SK-N-SH (cell line): ENCODE measurements around the gene TUBGCP6. TPM values are rescaled to one million over a fixed set of nuclear protein-coding genes. Genes with fewer than 3 reads are reported as not detected.

ENCODE experiments used
- CTCF ChIA-PET: fragments of 300-600, 350-600 bp; formaldehyde crosslinking; extraction: SDS; loops from one replicate; lab custom pipeline; 2021; lab: Yijun Ruan, JAX
- POLR2A ChIA-PET: fragments of 350-600 bp; sonication (Branson Sonifier 250); formaldehyde crosslinking; extraction: SDS; loops from one replicate; lab custom pipeline; 2020; ENCODE audit warnings: antibody characterized with exemption, inconsistent platforms; lab: Yijun Ruan, JAX
- DNase-seq: peaks from one replicate; pipeline ENCODE4 v3.0.0; 2012
- H2AFZ ChIP-seq: fragments of 200-600 bp; sonication (generic); 2 replicates; pipeline ENCODE4 v1.8.1; 2016; ENCODE audit warnings: antibody characterized with exemption, mild to moderate bottlenecking, low read depth
- H3F3A ChIP-seq: fragments of 200-600 bp; sonication (generic); replicated peaks from 2 replicates; pipeline ENCODE3; 2016; ENCODE audit warnings: antibody characterized with exemption, mild to moderate bottlenecking; ENCODE audit not compliant: insufficient read depth
- H3K27ac ChIP-seq, 2 experiments: fragments of 200-500 bp in 1 of 2; fragments of 200-600 bp in 1 of 2; sonication (Bioruptor generic) in 1 of 2; sonication (generic), shearing (Covaris generic) in 1 of 2; 2 replicates each; pipeline versions ENCODE4 v1.5.1 to v1.6.1; 2014 to 2016; ENCODE audit warnings: low read depth in 2 of 2, inconsistent platforms in 1 of 2, low read length in 1 of 2, mild to moderate bottlenecking in 1 of 2, mixed read lengths in 1 of 2
- H3K27me3 ChIP-seq: fragments of 200-600 bp; sonication (generic), shearing (Covaris generic); 2 replicates; pipeline ENCODE4 v1.6.1; 2016; ENCODE audit warnings: mixed run types; ENCODE audit not compliant: insufficient read depth
- H3K36me3 ChIP-seq, 2 experiments: fragments of 200-500 bp in 1 of 2; fragments of 200-600 bp in 1 of 2; sonication (Bioruptor generic) in 1 of 2; sonication (generic) in 1 of 2; replicated peaks in 1 of 2; 2 replicates each; pipeline versions ENCODE3 to v1.5.1; 2014 to 2016; ENCODE audit warnings: low read length in 1 of 2, mild to moderate bottlenecking in 1 of 2; ENCODE audit not compliant: insufficient read depth in 2 of 2, control insufficient read depth in 1 of 2
- H3K4me1 ChIP-seq, 2 experiments: fragments of 200-500 bp in 1 of 2; fragments of 200-600 bp in 1 of 2; sonication (Bioruptor generic) in 1 of 2; sonication (generic), shearing (Covaris generic) in 1 of 2; 2 replicates each; pipeline versions ENCODE4 v1.5.1 to v1.6.1; 2014 to 2016; ENCODE audit warnings: low read depth in 1 of 2, low read length in 1 of 2, mixed run types in 1 of 2; ENCODE audit not compliant: insufficient read depth in 2 of 2, control insufficient read depth in 1 of 2
- H3K4me2 ChIP-seq: fragments of 200-600 bp; sonication (generic), shearing (Covaris generic); 2 replicates; pipeline ENCODE4 v1.6.1; 2017; ENCODE audit warnings: mixed run types
- H3K4me3 ChIP-seq, 2 experiments: fragments of 200-500 bp in 1 of 2; fragments of 200-600 bp in 1 of 2; sonication (Bioruptor generic) in 1 of 2; sonication (generic), shearing (Covaris generic) in 1 of 2; 2 replicates each; pipeline versions ENCODE4 v1.5.1 to v1.8.1; 2014 to 2016; ENCODE audit warnings: low read depth in 2 of 2, inconsistent platforms in 1 of 2, low read length in 1 of 2, mild to moderate bottlenecking in 1 of 2, mixed read lengths in 1 of 2, moderate library complexity in 1 of 2
- H3K79me2 ChIP-seq: fragments of 200-600 bp; sonication (generic); 2 replicates; pipeline ENCODE4 v1.8.1; 2017; ENCODE audit warnings: mild to moderate bottlenecking; ENCODE audit not compliant: insufficient read depth
- H3K9ac ChIP-seq: fragments of 200-600 bp; sonication (generic); 2 replicates; pipeline ENCODE4 v1.6.1; 2017; ENCODE audit warnings: mixed run types
- H3K9me2 ChIP-seq: fragments of 200-600 bp; sonication (generic); 2 replicates; pipeline ENCODE4 v1.6.1; 2017; ENCODE audit warnings: mixed run types
- H3K9me3 ChIP-seq: fragments of 200-600 bp; sonication (generic); 2 replicates; pipeline ENCODE4 v1.6.1; 2017; ENCODE audit warnings: mixed run types, mild to moderate bottlenecking, moderate library complexity
- H4K20me1 ChIP-seq: fragments of 200-600 bp; sonication (generic); 2 replicates; pipeline ENCODE4 v1.6.1; 2017; ENCODE audit warnings: mild to moderate bottlenecking, mixed run types; ENCODE audit not compliant: insufficient read depth
- EZH2phosphoT487 ChIP-seq: fragments of 200-600 bp; sonication (generic); IDR thresholded peaks from 2 replicates; pipeline ENCODE4 v1.6.1; 2017; ENCODE audit warnings: low read depth, mixed run types, mild to moderate bottlenecking, antibody characterized with exemption, moderate library complexity, borderline replicate concordance
- GABPA ChIP-seq: IDR thresholded peaks from 2 replicates; pipeline ENCODE4 v1.4.0; 2012; ENCODE audit warnings: low read depth, mild to moderate bottlenecking
- MAX ChIP-seq: IDR thresholded peaks from 2 replicates; pipeline ENCODE4 v1.4.0; 2012; ENCODE audit warnings: low read depth
- MEF2A ChIP-seq: IDR thresholded peaks from 2 replicates; pipeline ENCODE4 v1.4.0; 2012; ENCODE audit warnings: low read depth, borderline replicate concordance
- NFIC ChIP-seq: IDR thresholded peaks from 2 replicates; pipeline ENCODE4 v1.4.0; 2012; ENCODE audit warnings: borderline replicate concordance
- NRF1 ChIP-seq: IDR thresholded peaks from 2 replicates; pipeline ENCODE4 v1.6.1; 2012; ENCODE audit warnings: low read depth, mild to moderate bottlenecking, low read length
- RCOR1 ChIP-seq: fragments of 150-350 bp; IDR thresholded peaks from 2 replicates; pipeline ENCODE4 v1.6.1; 2017; ENCODE audit warnings: antibody characterized with exemption, low read length
- SIN3A ChIP-seq: IDR thresholded peaks from 2 replicates; pipeline ENCODE4 v1.6.1; 2012; ENCODE audit warnings: low read depth, mild to moderate bottlenecking, low read length, moderate library complexity, borderline replicate concordance
- SMC3 ChIP-seq: IDR thresholded peaks from 2 replicates; pipeline ENCODE4 v1.6.1; 2012; ENCODE audit warnings: low read depth, low read length, improper control_type of control experiment
- TCF12 ChIP-seq: IDR thresholded peaks from 2 replicates; pipeline ENCODE4 v1.4.0; 2012
- USF2 ChIP-seq: fragments of 150-350 bp; IDR thresholded peaks from 2 replicates; pipeline ENCODE4 v1.6.1; 2017; ENCODE audit warnings: antibody characterized with exemption, low read length, low read depth, borderline replicate concordance
- WGBS: methylation state at CpG from one replicate; pipeline ENCODE4 v1.1.6; 2017; ENCODE audit warnings: low lambda C conversion rate; 5-methylcytosine and 5-hydroxymethylcytosine counted together
- polyA plus RNA-seq, 3 experiments: library from polyadenylated mRNA; depleted of rRNA; stranded (reverse); fragments of >200 nt; gene quantifications; 2 replicates each; pipeline ENCODE4 v1.2.3, GENCODE V29; 2012

TUBGCP6 gene
- polyA plus RNA-seq, 1 of the 3 experiments (the other 2 are of a cell fraction) = 40.4 TPM

GRCh38 chr22:50217543-50218152, 27.2 kb downstream of the TUBGCP6 start (continued):
- no peak for TF ChIP-seq MEF2A

- 99% methylated on average over 21 of the region's 57 CpGs for WGBS
- H3K27me3 ChIP-seq = no peaks in the 10 kb centered on the region
- peaks cover 21% of the 10 kb centered on the region for H3K79me2 ChIP-seq
- no peaks in the 10 kb centered on the region for H3K9me2 ChIP-seq
- H4K20me1 ChIP-seq = peaks cover 19% of the 10 kb centered on the region; the same call in 1 of the 2 replicates
- ChIA-PET POLR2A (no interaction called here), CTCF (interaction anchor here (1.1 to 1.8 kb wide), 4 partner anchors 20 to 70 kb away, joined by 3 to 10 read pairs (median 4); no protein-coding TSS in a partner anchor)
- H3K4me3 ChIP-seq = no peak overlapping the region
- no peak for DNase-seq
- H3K4me1 ChIP-seq = peaks cover 0 to 22% of the 10 kb centered on the region in 2 experiments; a peak in 1 of 4 replicates
- H3K4me2 ChIP-seq = no peak overlapping the region
- no peak overlapping the region for H3K9ac ChIP-seq
- no peak for TF ChIP-seq EZH2phosphoT487
- TF ChIP-seq SMC3 = no peak
- TF ChIP-seq TCF12 = no peak
- no peak for TF ChIP-seq NFIC
- H3K9me3 ChIP-seq = no peaks in the 10 kb centered on the region
- H3K27ac ChIP-seq = no peak overlapping the region; a peak in 1 of 4 replicates
- H2AFZ ChIP-seq = no peak overlapping the region
- peaks cover 3% of the 10 kb centered on the region for H3F3A ChIP-seq
- H3K36me3 ChIP-seq = peaks cover 28 to 67% of the 10 kb centered on the region in 2 experiments
Measured at GRCh38 chr22:50216684-50217520, 27.9 kb downstream of the TUBGCP6 start.

GRCh38 chr22:50216055-50216683, 28.7 kb downstream of the TUBGCP6 start:
- 85% methylated on average over 6 of the region's 15 CpGs for WGBS
- Histone ChIP-seq H2AFZ (no peak overlapping the region), H3K79me2 (peaks cover 23% of the 10 kb centered on the region), H4K20me1 (peaks cover 20% of the 10 kb centered on the region; the same call in 1 of the 2 replicates), H3K27me3 (no peaks in the 10 kb centered on the region), H3K4me3 (no peak overlapping the region), H3K4me2 (no peak overlapping the region), H3K4me1 (peaks cover 0 to 22% of the 10 kb centered on the region in 2 experiments; a peak in 1 of 4 replicates), H3K27ac (peak overlapping the region in 1 of 2 experiments; percentile 12; a peak in 1 of 4 replicates), H3K9me2 (no peaks in the 10 kb centered on the region), H3K9ac (no peak overlapping the region), H3K36me3 (peaks cover 35 to 63% of the 10 kb centered on the region in 2 experiments), H3K9me3 (no peaks in the 10 kb centered on the region), H3F3A (peaks cover 8% of the 10 kb centered on the region)
- ChIA-PET POLR2A (no interaction called here), CTCF (interaction anchor here (1.1 to 1.8 kb wide), 4 partner anchors 10 to 69 kb away, joined by 3 to 10 read pairs (median 6); no protein-coding TSS in a partner anchor)
- DNase-seq = no peak
- TF ChIP-seq SIN3A (no peak), RCOR1 (no peak), NRF1 (no peak), GABPA (no peak), USF2 (no peak), MAX (no peak)
